ENCODE data around the gene OPTC. TPM values are rescaled to one million over a fixed set of nuclear protein-coding genes. Genes with fewer than 3 reads are reported as not detected.

The OPTC gene
- polyA plus RNA-seq, 1 donor, result not detected

Other genes with a start within 250 kb of the OPTC start
- gene BTG2, start 188.6 kb upstream of the OPTC start, polyA plus RNA-seq (ENCODE audit: insufficient read length), result 84.9 TPM
- 54.8 TPM for gene FMOD, start 143.0 kb upstream of the OPTC start, polyA plus RNA-seq (ENCODE audit: insufficient read length)
- gene PRELP, start 18.3 kb upstream of the OPTC start, polyA plus RNA-seq (ENCODE audit: insufficient read length), result 3.1 TPM
- gene ATP2B4, start 132.7 kb downstream of the OPTC start, polyA plus RNA-seq (ENCODE audit: insufficient read length), result 73.1 TPM